Activated T-helper 17 cell treated with anti-CD3 and anti-CD28 coated beads, Interleukin-2, amount 50 U/mL, for 72 hours (primary cell): ENCODE data around the gene MGME1. TPM values are rescaled to one million over a fixed set of nuclear protein-coding genes. Genes with fewer than 3 reads are reported as not detected.

ENCODE experiments used
- ATAC-seq: fragments of 150-1000 bp; cut with Tn5 transposase; replicated peaks from 2 replicates; pipeline ENCODE4 v1.10.0; 2021; ENCODE audit warnings: mild to moderate bottlenecking, moderate library complexity
- H3K27ac Mint-ChIP-seq: one replicate; pipeline ENCODE4 v1.8.0; 2022; ENCODE audit warnings: mixed read lengths
- H3K27me3 Mint-ChIP-seq: one replicate; pipeline ENCODE4 v1.8.0; 2022; ENCODE audit warnings: mixed read lengths
- H3K36me3 Mint-ChIP-seq: one replicate; pipeline ENCODE4 v1.8.0; 2022; ENCODE audit warnings: low read depth, mild to moderate bottlenecking, mixed read lengths
- H3K4me1 Mint-ChIP-seq: one replicate; pipeline ENCODE4 v1.8.0; 2022; ENCODE audit warnings: mixed read lengths
- H3K4me3 Mint-ChIP-seq: one replicate; pipeline ENCODE4 v1.8.0; 2022; ENCODE audit warnings: mild to moderate bottlenecking, mixed read lengths
- H3K9me3 Mint-ChIP-seq: one replicate; pipeline ENCODE4 v1.8.0; 2022; ENCODE audit warnings: mixed read lengths
- total RNA-seq, 2 donors: library from RNA; stranded (reverse); gene quantifications; one replicate each; pipeline ENCODE4 v1.2.3, GENCODE V29; 2022

MGME1 gene
- total RNA-seq, 2 donors from 2014 or later, result 24.2 to 33.2 TPM

DNA sequence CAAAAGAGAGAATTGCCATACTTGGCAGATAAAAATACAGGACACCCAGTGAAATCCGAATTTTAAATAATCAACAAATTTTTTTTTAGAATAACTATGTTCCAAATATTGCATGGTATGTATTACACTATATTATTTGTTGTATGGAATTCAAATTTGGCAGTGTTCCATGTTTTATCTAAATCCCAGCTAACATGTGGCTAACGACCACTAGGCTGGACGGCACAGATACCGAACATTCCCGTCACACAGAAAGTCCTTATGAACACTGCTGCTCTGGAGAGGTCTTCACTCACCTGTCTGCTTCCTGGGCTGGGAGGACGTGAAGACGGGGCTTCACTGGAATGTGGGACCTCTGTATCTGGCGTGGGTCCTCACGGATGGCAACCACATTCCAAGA, 33.1 kb upstream of the MGME1 start:
- Mint-ChIP-seq H3K27me3 (no peaks in the 10 kb centered on the region), H3K27ac (no peak overlapping the region), H3K9me3 (no peaks in the 10 kb centered on the region), H3K36me3 (peaks cover 10% of the 10 kb centered on the region), H3K4me1 (peaks cover 6% of the 10 kb centered on the region), H3K4me3 (no peak overlapping the region)
- no peak for ATAC-seq

DNA sequence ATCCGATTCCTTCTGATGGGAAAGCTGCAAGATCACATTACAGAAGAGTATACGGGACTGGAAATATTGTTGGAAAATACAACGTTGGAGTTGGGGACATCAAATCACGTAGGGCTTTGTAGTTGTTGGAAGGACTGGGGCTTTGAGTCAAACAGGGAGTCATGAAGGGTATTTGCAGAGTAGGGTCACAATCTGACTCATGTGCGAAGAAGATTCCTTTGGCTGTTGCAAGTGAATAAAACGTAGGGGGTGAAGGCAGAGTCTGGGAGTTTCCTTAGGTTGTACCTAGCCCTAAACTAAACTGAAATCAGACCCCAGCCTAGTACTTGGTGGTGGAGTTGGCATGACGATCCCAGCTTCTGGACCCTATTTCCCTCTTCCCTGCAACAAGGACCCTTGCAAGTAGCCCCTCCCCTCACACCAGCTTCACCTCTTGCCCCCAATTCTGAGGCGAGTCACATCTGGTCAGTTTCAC, 32.5 kb upstream of the MGME1 start:
- no peaks in the 10 kb centered on the region for H3K9me3 Mint-ChIP-seq
- H3K4me3 Mint-ChIP-seq, result no peak overlapping the region
- peak; percentile 35 for ATAC-seq
- H3K36me3 Mint-ChIP-seq, result peaks cover 15% of the 10 kb centered on the region
- no peaks in the 10 kb centered on the region for H3K27me3 Mint-ChIP-seq
- no peak overlapping the region for H3K27ac Mint-ChIP-seq
- H3K4me1 Mint-ChIP-seq, result peaks cover 6% of the 10 kb centered on the region

DNA sequence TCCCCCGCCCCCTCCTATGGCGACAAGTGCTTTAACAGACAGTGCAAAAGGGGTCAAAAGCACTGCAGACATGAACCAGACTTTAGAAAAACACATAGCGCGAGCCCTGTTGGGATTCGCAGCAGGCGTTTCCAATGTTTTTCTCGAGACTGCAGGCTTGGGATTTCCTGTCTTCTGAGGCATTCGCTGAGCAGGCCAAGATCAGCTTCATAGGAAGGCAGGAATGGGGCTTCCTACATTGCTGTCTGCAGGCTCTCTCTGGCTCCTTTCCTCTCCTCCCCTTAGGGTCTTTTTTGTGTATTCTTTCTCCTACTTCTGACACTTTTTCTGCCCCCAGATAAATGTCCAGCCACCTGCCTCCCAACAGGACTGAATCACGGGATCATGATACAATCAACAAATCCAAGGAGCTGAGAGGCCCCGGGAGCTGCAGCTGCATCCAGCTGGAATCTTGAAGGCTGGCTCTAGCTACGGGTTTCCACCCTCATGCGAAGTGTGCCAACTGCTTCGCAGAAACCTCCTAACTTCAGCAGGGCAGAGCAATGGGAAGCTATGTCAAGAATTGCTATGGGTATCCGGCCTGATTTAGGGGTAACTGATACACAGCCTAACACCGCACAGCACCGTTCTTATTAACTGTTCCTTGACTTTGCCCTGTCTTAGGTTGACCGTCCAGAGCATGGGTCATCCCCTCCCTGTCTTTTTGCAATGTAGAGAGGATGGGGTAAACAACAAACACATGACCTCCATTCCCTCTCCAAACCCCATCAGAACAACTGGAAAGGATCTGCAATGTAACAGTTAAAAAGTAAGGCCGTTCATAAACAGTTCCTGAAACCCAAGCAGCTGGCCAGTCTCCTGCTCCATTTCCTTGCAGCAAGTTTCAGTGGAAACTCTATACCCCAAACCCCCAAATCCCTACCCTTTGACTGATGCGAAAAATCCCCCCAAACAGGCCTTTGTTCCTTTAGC, 31.8 kb upstream of the MGME1 start:
- Mint-ChIP-seq H3K27me3 (no peaks in the 10 kb centered on the region), H3K4me3 (no peak overlapping the region), H3K9me3 (no peaks in the 10 kb centered on the region), H3K27ac (no peak overlapping the region), H3K4me1 (peaks cover 8% of the 10 kb centered on the region), H3K36me3 (peaks cover 22% of the 10 kb centered on the region)
- ATAC-seq, result no peak

DNA sequence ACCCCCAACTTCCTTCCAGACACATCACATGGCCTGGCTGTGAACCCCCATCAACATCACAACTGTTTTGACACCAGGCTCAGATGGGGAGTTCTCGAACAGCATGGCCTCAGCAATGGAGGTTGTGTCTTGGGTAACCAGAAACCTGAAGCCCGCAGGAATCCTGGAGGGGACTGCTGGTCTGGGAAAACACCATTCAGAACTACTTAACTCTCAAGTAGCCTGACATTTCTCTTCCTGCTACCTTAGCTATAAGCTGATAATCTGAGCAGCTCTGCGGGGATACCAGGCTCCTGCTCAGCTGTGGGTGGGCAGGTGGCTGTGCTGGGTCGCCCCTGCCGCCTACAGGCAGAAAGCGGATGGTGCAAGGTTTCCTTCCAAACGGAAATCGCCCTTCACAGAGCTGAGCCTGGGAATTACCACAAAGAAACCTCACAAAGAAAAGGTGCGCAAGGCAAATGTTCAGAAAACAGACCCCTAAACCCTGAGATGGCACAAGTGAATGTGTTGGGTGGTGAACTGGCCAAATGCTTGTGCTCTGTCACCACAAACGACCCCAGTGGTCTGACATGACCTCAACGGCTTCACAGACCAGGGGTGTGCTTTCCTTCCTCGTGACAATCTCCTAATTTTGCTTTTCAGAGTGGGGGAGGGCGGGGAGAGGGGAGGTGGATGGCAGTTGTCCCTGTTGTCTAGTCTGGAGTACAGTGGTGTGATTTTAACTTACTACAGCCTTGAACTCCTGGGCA, 29.8 kb upstream of the MGME1 start:
- no peaks in the 10 kb centered on the region for H3K9me3 Mint-ChIP-seq
- peak overlapping the region; percentile 44 for H3K27ac Mint-ChIP-seq
- H3K4me3 Mint-ChIP-seq, result no peak overlapping the region
- H3K4me1 Mint-ChIP-seq, result peaks cover 13% of the 10 kb centered on the region
- ATAC-seq, result peak; percentile 80
- no peaks in the 10 kb centered on the region for H3K27me3 Mint-ChIP-seq
- peaks cover 42% of the 10 kb centered on the region for H3K36me3 Mint-ChIP-seq

DNA sequence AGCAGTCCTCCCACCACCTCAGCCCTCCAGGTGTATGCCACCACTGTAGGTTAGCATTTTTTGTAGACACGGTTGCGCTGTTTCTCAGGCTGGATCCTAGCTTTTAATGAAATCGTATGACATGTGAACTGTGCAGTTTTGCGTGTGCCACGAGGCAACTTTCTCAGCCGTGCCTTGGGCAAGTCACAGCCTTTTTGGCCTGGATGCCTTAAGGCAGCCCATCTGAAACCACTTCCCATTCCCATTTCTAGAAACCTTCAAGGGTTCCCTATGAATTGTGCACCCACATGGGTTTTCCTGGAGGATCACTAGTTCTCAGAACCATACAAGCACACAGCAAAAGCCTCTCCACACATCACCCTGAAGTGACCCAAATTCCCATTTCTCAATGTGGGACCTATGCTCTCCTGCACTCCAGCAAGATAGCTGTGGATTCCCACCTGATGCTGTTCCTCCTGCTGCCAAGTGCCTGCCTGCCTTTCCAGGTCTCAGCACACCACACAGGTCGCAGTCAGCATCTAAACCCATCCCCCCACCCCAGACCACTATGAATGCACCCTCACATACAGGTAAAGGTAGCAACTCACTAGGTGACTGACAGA, 29.1 kb upstream of the MGME1 start:
- H3K27ac Mint-ChIP-seq, result peak overlapping the region; percentile 44
- H3K4me1 Mint-ChIP-seq, result peaks cover 13% of the 10 kb centered on the region
- peaks cover 49% of the 10 kb centered on the region for H3K36me3 Mint-ChIP-seq
- no peaks in the 10 kb centered on the region for H3K27me3 Mint-ChIP-seq
- no peaks in the 10 kb centered on the region for H3K9me3 Mint-ChIP-seq
- no peak overlapping the region for H3K4me3 Mint-ChIP-seq
- ATAC-seq, result peak; percentile 15

DNA sequence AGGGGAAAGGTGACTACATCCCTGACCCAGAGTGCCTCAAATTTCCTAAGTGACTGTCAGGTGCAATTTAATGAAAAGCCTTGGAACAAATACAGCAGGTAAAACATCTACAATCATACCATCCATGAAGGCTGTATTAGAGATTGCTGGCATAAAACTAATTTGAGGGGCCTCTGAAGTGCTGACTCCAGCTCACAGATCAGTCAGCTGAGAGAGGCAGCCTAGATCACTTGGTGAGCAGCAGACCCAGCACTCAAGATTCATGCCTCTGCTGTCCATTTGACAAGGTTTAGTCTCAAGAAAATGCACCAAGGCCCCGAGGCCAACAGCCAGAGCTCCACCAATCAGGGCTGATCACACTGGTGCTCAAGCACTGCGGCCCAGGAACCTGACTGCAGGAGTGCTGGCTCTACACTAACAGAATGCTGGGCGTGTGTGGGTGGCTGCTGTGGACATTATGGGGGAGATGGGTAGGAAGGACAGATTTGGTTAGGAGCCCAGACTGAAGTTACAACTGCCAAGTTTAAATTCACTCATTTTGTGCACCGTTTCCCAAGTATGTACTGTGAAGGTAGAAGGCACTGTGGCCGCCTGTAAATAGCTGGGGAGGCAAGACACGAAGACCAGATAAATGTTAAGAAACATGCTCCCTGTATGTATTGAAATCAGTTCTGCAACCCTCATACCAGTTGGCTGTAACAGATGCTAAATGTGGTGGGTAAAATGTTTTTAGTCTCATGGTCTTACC, 28.4 kb upstream of the MGME1 start:
- no peaks in the 10 kb centered on the region for H3K9me3 Mint-ChIP-seq
- no peak overlapping the region for H3K4me3 Mint-ChIP-seq
- H3K36me3 Mint-ChIP-seq, result peaks cover 56% of the 10 kb centered on the region
- no peaks in the 10 kb centered on the region for H3K27me3 Mint-ChIP-seq
- H3K4me1 Mint-ChIP-seq, result peaks cover 13% of the 10 kb centered on the region
- no peak for ATAC-seq
- peak overlapping the region; percentile 44 for H3K27ac Mint-ChIP-seq

DNA sequence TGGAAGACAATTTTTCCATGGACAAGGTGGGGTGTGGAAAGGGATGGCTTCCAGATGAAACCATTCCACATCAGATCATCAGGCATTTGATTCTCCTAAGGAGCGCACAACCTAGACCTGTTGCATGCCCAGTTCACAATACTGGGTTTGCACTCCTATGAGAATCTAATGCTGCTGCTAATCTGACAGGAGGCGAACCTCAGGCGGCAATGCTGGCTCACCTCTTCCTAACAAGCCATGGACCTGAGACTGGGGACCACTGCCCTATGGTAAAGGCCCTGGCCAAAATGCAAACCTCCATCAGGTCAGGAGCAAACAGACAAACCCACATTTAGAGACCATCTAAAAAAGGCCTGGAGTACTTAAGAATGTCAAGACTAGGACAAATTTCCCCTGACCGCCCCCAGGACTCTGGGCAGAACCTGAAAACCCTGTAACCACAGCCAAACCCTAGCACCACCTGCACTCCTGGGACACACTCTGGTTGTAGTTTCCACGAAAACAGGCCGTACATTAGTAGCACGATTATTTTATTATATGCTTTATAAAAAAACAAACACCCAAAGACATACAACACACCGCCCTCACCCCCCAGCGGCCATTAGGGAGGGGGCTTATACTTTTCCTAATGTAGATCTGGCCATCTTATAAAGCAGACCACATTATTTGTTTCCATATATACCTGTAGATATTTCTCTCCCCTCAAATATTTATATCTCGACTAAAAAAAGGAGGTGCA, 27.6 kb upstream of the MGME1 start:
- Mint-ChIP-seq H3K4me3 (no peak overlapping the region), H3K27me3 (no peaks in the 10 kb centered on the region), H3K36me3 (peaks cover 65% of the 10 kb centered on the region), H3K4me1 (peaks cover 13% of the 10 kb centered on the region), H3K27ac (no peak overlapping the region), H3K9me3 (no peaks in the 10 kb centered on the region)
- no peak for ATAC-seq

DNA sequence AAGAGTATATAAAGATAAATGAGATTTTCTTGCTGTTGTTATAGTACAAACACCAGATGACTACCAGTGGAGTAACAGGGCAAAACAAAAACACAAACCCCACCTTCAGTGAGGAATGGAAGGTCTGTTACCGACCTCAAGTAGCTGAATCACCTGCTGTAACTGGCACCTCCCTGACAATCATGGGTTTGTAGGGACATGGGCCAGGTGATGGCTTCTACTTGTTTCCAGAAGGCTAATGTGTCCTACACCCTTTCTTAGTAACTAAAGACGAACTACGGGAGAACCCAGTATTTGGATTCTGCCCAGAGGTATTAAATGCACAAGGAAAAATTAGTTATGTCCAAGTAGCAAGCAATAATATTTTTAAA, 27.0 kb upstream of the MGME1 start:
- Mint-ChIP-seq H3K27me3 (no peaks in the 10 kb centered on the region), H3K36me3 (peaks cover 70% of the 10 kb centered on the region), H3K4me3 (no peak overlapping the region), H3K4me1 (peaks cover 13% of the 10 kb centered on the region), H3K9me3 (no peaks in the 10 kb centered on the region), H3K27ac (no peak overlapping the region)
- ATAC-seq, result no peak

DNA sequence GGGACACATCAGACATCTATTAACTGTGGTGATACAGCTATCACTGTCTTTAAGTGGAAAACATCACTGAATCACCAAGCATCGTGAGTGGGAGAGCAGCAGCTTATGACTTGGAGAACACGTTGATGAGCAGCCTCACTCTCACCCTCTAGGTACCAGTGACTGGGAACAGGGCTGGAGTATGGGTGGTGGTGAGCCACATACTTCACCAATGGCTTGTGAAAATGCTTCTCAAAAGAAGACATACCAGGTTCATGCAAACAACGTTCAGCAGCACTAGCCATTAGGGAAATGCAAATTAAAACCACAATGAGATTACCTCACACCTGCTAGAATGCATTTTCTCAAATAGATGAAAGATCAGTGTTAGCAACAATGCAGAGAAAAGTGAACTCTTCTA, 25.5 kb upstream of the MGME1 start:
- Mint-ChIP-seq H3K36me3 (peaks cover 85% of the 10 kb centered on the region), H3K4me1 (peaks cover 13% of the 10 kb centered on the region), H3K4me3 (no peak overlapping the region), H3K27me3 (no peaks in the 10 kb centered on the region), H3K27ac (no peak overlapping the region), H3K9me3 (no peaks in the 10 kb centered on the region)
- ATAC-seq, result peak; percentile 42

DNA sequence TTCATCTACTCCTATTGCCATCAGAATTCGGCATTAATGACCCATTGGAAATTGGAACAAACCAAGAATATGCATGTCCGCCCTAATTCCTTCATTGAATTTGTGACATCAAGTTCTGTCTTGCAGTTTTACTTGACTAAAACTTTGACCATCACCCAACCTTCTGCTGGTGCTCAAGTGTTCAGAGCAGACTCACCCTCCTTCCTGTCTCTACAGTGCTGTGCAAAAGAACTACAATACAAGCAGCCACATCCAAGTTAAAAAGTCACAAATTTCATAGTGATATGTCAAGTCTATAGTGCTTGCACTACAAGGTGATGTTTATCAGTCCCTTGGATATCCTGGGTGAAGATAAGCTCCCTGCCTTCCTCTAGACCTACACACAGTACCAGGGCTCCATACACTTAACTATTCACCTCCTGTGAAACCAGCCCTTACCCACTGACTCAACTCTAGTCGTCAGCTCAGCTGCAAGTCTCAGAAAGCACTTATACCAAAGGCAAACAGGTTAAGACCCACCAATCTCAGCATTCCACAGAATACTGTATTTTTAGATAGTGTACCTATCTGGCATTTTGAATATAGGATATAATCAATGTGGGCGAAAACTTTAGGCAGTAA, 23.9 kb upstream of the MGME1 start:
- Mint-ChIP-seq H3K9me3 (no peaks in the 10 kb centered on the region), H3K27me3 (no peaks in the 10 kb centered on the region), H3K27ac (no peak overlapping the region), H3K4me3 (no peak overlapping the region), H3K4me1 (peaks cover 13% of the 10 kb centered on the region), H3K36me3 (peaks cover 100% of the 10 kb centered on the region)
- ATAC-seq, result no peak

DNA sequence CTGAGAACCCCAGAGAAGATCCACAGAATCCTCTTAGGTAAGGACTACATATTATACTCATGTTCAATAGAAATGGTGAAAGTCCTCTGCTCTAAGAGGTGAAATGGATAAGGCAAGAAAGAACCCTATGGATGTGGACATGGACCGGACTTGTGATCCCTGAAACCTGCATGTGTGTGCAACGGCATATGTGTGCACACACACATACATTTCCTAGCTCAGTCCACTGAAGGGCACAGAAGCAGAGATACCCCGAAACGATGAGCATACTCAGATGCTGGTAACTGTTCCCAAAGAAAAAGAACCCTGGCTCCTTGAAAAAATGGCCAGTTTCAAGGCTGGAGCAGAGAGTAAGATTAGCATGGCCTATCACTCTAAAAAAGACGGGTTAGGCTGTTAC, 22.8 kb upstream of the MGME1 start:
- H3K4me3 Mint-ChIP-seq, result no peak overlapping the region
- H3K36me3 Mint-ChIP-seq, result peaks cover 100% of the 10 kb centered on the region
- no peaks in the 10 kb centered on the region for H3K27me3 Mint-ChIP-seq
- no peak for ATAC-seq
- peak overlapping the region; percentile 54 for H3K27ac Mint-ChIP-seq
- no peaks in the 10 kb centered on the region for H3K9me3 Mint-ChIP-seq
- H3K4me1 Mint-ChIP-seq, result peaks cover 7% of the 10 kb centered on the region

DNA sequence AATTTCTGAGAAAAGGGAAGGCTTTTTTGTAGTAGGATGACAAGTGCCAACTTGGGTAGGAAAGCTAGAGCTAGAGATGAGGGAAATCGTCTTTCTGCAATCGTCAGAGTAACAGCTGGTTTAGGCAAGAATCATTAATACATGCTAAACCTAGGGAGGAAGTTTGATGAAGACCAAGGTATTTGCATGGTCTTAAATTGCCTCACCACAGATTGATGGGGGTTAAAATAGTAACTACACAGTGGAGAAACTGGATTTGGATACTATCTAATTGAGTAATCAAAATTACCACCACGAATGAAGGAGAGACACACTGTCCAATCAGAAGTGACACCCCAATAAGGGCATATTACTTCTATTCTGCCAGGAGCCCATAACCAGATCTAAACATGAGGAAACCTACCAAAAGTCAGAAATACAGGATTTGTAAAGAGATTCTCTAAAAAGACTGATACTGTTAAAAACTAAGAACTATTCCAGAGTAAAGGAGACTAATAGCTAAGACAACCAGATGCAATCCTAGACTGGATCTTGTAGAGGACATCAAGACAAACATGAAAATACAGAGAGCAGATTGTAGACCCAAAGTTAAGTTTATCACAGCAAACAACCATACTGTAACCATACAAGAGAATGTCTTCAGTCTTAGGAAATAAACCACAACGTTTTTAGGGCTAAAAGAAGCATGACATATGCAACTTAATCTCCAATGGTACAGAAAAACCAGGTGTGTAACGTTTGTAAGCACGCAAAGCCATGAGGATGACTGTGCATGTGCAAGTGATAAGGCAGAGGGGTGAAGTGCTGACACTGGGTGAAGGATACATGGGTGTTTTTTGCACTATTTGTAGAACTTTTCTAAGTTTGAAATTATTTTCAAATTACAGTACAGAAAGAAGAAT, 22.0 kb upstream of the MGME1 start:
- no peak for ATAC-seq
- H3K27ac Mint-ChIP-seq, result peak overlapping the region; percentile 54

More for the DNA sequence above, 22.0 kb upstream of the MGME1 start:
- no peaks in the 10 kb centered on the region for H3K9me3 Mint-ChIP-seq
- H3K36me3 Mint-ChIP-seq, result peaks cover 100% of the 10 kb centered on the region
- H3K4me3 Mint-ChIP-seq, result no peak overlapping the region
- H3K27me3 Mint-ChIP-seq, result no peaks in the 10 kb centered on the region
- H3K4me1 Mint-ChIP-seq, result peaks cover 7% of the 10 kb centered on the region
